Gastroesophageal sphincter (tissue), 3 donors: ENCODE measurements around the gene MIPEP.

Experiments
- CTCF ChIP-seq, 4 experiments: fragments of 200-600 bp in 2 of 4; fragments of 450-650 bp in 2 of 4; sonication (generic) in 1 of 4; IDR thresholded peaks; one replicate each; pipeline ENCODE4 v1.5.1; 2017 to 2019; ENCODE audit warnings: antibody characterized with exemption in 4 of 4, mild to moderate bottlenecking in 2 of 4, moderate library complexity in 2 of 4
- EP300 ChIP-seq: sonication (generic); formaldehyde crosslinking; IDR thresholded peaks from one replicate; pipeline ENCODE4 v1.6.1; 2017; ENCODE audit warnings: antibody characterized with exemption, mild to moderate bottlenecking
- POLR2A ChIP-seq, 2 donors: fragments of 450-650 bp; IDR thresholded peaks; one replicate each; pipeline ENCODE4 v1.6.1; 2017; ENCODE audit warnings: antibody characterized with exemption in 2 of 2, mild to moderate bottlenecking in 2 of 2, moderate library complexity in 1 of 2
- POLR2AphosphoS5 ChIP-seq: sonication (generic); formaldehyde crosslinking; IDR thresholded peaks from one replicate; pipeline ENCODE4 v1.6.1; 2017; ENCODE audit warnings: antibody characterized with exemption

- TF ChIP-seq POLR2A (IDR thresholded peaks at IDR 0.05): no peak
- TF ChIP-seq CTCF (IDR thresholded peaks at IDR 0.05): no peak
- no peak for TF ChIP-seq POLR2AphosphoS5
- TF ChIP-seq EP300: no peak
These were observed 72.1 kb downstream of the MIPEP start for GRCh38 chr13:23817136-23817535.
